Measurements from ENCODE around the gene IGF1R.

IGF1R gene

GRCh38 chr15:98705070-98705469 lies 56.7 kb downstream of the IGF1R start:
- DNase-seq (ENCODE audit: low read depth): no peak

GRCh38 chr15:98706387-98706786 lies 58.0 kb downstream of the IGF1R start:
- no peak for DNase-seq (ENCODE audit: low read depth)

- DNase-seq (ENCODE audit: low read depth): no peak
Observed at GRCh38 chr15:98706986-98707385, 58.6 kb downstream of the IGF1R start.

- DNase-seq (ENCODE audit: low read depth): no peak
Observed at GRCh38 chr15:98708037-98708590, 59.8 kb downstream of the IGF1R start.

GRCh38 chr15:98711810-98712209 lies 63.5 kb downstream of the IGF1R start:
- DNase-seq (ENCODE audit: low read depth): no peak

- DNase-seq (ENCODE audit: low read depth): no peak
Observed at GRCh38 chr15:98712845-98713584, 64.7 kb downstream of the IGF1R start.

GRCh38 chr15:98713585-98714001 lies 65.3 kb downstream of the IGF1R start:
- no peak for DNase-seq (ENCODE audit: low read depth)

GRCh38 chr15:98714922-98715321 lies 66.6 kb downstream of the IGF1R start:
- DNase-seq (ENCODE audit: low read depth): no peak

GRCh38 chr15:98715401-98715800 lies 67.1 kb downstream of the IGF1R start:
- no peak for DNase-seq (ENCODE audit: low read depth)

GRCh38 chr15:98715890-98716443 lies 67.6 kb downstream of the IGF1R start:
- no peak for DNase-seq (ENCODE audit: low read depth)

- no peak for DNase-seq (ENCODE audit: low read depth)
Observed at GRCh38 chr15:98717371-98717770, 69.0 kb downstream of the IGF1R start.

GRCh38 chr15:98717942-98718341 lies 69.6 kb downstream of the IGF1R start:
- no peak for DNase-seq (ENCODE audit: low read depth)

- DNase-seq (ENCODE audit: low read depth): no peak
Observed at GRCh38 chr15:98718426-98719136, 70.2 kb downstream of the IGF1R start.

GRCh38 chr15:98719137-98719740 lies 70.9 kb downstream of the IGF1R start:
- no peak for DNase-seq (ENCODE audit: low read depth)

GRCh38 chr15:98720031-98720430 lies 71.7 kb downstream of the IGF1R start:
- no peak for DNase-seq (ENCODE audit: low read depth)

- no peak for DNase-seq (ENCODE audit: low read depth)
Observed at GRCh38 chr15:98720577-98721565, 72.5 kb downstream of the IGF1R start.

GRCh38 chr15:98722209-98722608 lies 73.9 kb downstream of the IGF1R start:
- no peak for DNase-seq (ENCODE audit: low read depth)

- no peak for DNase-seq (ENCODE audit: low read depth)
Observed at GRCh38 chr15:98722645-98723044, 74.3 kb downstream of the IGF1R start.

GRCh38 chr15:98723195-98723594 lies 74.9 kb downstream of the IGF1R start:
- DNase-seq (ENCODE audit: low read depth): no peak

GRCh38 chr15:98724048-98724447 lies 75.7 kb downstream of the IGF1R start:
- no peak for DNase-seq (ENCODE audit: low read depth)

GRCh38 chr15:98724494-98724893 lies 76.2 kb downstream of the IGF1R start:
- DNase-seq (ENCODE audit: low read depth): no peak
